Measurements from ENCODE around the gene VWA5B2. TPM values are rescaled to one million over a fixed set of nuclear protein-coding genes. Genes with fewer than 3 reads are reported as not detected.
A peak's percentile ranks its signal among the peaks of the same experiment; 100 is the strongest.
"Not testable (repeated sequence)": the region's sequence is repeated elsewhere in the genome, so short reads cannot be mapped to it uniquely, and the experiment has no call there.

The VWA5B2 gene
- total and polyA plus RNA-seq, 9 of the 15 experiments (the other 6 are each of a cell fraction or from before 2014, with no cell fraction given) = 0.04 TPM; not detected in 8

DNA sequence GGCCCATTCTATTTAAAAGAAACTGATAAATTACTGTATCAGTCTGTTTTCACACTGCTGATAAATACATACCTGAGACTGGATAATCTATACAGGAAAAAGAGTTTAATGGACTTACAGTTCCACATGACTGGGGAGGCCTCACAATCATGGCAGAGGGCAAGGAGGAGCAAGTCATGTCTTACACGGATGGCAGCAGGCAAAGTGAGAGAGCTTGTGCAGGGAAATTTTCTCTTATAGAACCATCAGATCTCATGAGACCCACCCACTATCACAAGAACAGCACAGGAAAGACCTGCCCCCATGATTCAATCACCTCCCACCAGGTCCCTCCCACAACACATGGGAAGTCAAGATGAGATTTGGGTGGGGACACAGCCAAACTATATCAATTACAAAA, 37.9 kb downstream of the VWA5B2 start:
- H3K9me1 ChIP-seq (ENCODE audit: control insufficient read depth, insufficient read depth, low read length); H3K27me3 ChIP-seq (ENCODE audit: control insufficient read depth in 2 of 2, insufficient read depth in 2 of 2, low read length in 2 of 2); FAIRE-seq; intact Hi-C loops (cut with micrococcal nuclease); H3K9ac ChIP-seq (ENCODE audit: insufficient read depth in 1 of 2, low read depth in 2 of 2, low read length in 2 of 2); H3K79me2 ChIP-seq (ENCODE audit: control insufficient read depth, insufficient read depth, low read length); H3K4me1 ChIP-seq (replicated peaks in 1 of 2; ENCODE audit: control insufficient read depth in 2 of 2, insufficient read depth in 2 of 2, low read length in 2 of 2); H4K20me1 ChIP-seq (replicated peaks; ENCODE audit: control insufficient read depth, insufficient read depth, low read length); H3K36me3 ChIP-seq (ENCODE audit: control insufficient read depth, insufficient read depth, low read length); H3K4me2 ChIP-seq (ENCODE audit: insufficient read depth, low read length); H3K9me3 ChIP-seq (replicated peaks; ENCODE audit: control insufficient read depth, insufficient read depth, low read depth, low read length); H2AFZ ChIP-seq (ENCODE audit: low read depth, low read length); ATAC-seq; POLR2A ChIA-PET; in situ Hi-C loops (cut with MboI); H3K27ac ChIP-seq (ENCODE audit: extremely low read depth, low read depth, low read length); H3K4me3 ChIP-seq; CTCF ChIA-PET (ENCODE audit: low intra/inter-chr PET ratio); BruUV-seq (replicated peaks); DNase-seq (ENCODE audit: extremely low read depth in 1 of 4, low spot score in 3 of 4): not testable (repeated sequence)
- TF ChIP-seq ZNF431 (CRISPR knock-in tag; IDR thresholded peaks at IDR 0.05) = peak; percentile 98
- 13% methylated on average over 1 of the region's 1 CpG for WGBS (ENCODE audit: insufficient coverage, low coverage, missing lambda C conversion rate)

GRCh38 chr3:184272269-184272668, 42.9 kb downstream of the VWA5B2 start:
- FAIRE-seq = no peak
- in situ Hi-C loops (cut with MboI) = no loop called here
- intact Hi-C loops (cut with micrococcal nuclease) = no loop called here

More at GRCh38 chr3:184272269-184272668, 42.9 kb downstream of the VWA5B2 start:
- no TSS peak for BruUV-seq (replicated peaks)
- Histone ChIP-seq H3K4me3 (no peak overlapping the region), H2AFZ (ENCODE audit: low read depth, low read length) (no peak overlapping the region), H3K27me3 (ENCODE audit: control insufficient read depth in 2 of 2, insufficient read depth in 2 of 2, low read length in 2 of 2) (peaks cover 19 to 21% of the 10 kb centered on the region in 2 experiments), H3K36me3 (ENCODE audit: control insufficient read depth, insufficient read depth, low read length) (no peaks in the 10 kb centered on the region), H3K9ac (ENCODE audit: insufficient read depth in 1 of 2, low read depth in 2 of 2, low read length in 2 of 2) (no peak overlapping the region), H3K9me1 (ENCODE audit: control insufficient read depth, insufficient read depth, low read length) (no peaks in the 10 kb centered on the region), H3K4me1 (replicated peaks in 1 of 2; ENCODE audit: control insufficient read depth in 2 of 2, insufficient read depth in 2 of 2, low read length in 2 of 2) (peaks cover 0 to 8% of the 10 kb centered on the region in 2 experiments; a peak in 1 of 5 replicates), H3K27ac (ENCODE audit: extremely low read depth, low read depth, low read length) (no peak overlapping the region), H4K20me1 (replicated peaks; ENCODE audit: control insufficient read depth, insufficient read depth, low read length) (no peaks in the 10 kb centered on the region; the same call in 1 of the 2 replicates), H3K79me2 (ENCODE audit: control insufficient read depth, insufficient read depth, low read length) (no peaks in the 10 kb centered on the region), H3K9me3 (replicated peaks; ENCODE audit: control insufficient read depth, insufficient read depth, low read depth, low read length) (no peaks in the 10 kb centered on the region), H3K4me2 (ENCODE audit: insufficient read depth, low read length) (no peak overlapping the region)
- POLR2A ChIA-PET = no interaction called here
- DNase-seq (ENCODE audit: extremely low read depth in 1 of 4, low spot score in 3 of 4) = no peak
- no peak for ATAC-seq
- CTCF ChIA-PET (ENCODE audit: low intra/inter-chr PET ratio) = no interaction called here
- TF ChIP-seq, protein P1, sequence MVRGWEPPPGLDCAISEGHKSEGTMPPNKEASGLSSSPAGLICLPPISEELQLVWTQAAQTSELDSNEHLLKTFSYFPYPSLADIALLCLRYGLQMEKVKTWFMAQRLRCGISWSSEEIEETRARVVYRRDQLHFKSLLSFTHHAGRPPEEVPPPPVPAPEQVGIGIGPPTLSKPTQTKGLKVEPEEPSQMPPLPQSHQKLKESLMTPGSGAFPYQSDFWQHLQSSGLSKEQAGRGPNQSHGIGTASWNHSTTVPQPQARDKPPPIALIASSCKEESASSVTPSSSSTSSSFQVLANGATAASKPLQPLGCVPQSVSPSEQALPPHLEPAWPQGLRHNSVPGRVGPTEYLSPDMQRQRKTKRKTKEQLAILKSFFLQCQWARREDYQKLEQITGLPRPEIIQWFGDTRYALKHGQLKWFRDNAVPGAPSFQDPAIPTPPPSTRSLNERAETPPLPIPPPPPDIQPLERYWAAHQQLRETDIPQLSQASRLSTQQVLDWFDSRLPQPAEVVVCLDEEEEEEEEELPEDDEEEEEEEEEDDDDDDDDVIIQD (CRISPR knock-in tag; IDR thresholded peaks at IDR 0.05) = no peak
- peak; percentile 61 for TF ChIP-seq HNRNPK (IDR thresholded peaks at IDR 0.05; ENCODE audit: low read depth, low read length, poor library complexity, severe bottlenecking)
- WGBS (ENCODE audit: insufficient coverage, low coverage, missing lambda C conversion rate) = 20% methylated on average over 1 of the region's 1 CpG

Measured in K562 (cell line).